Cardiac muscle cell (in vitro differentiated cells and primary cell): ENCODE measurements around the gene LPAR1. TPM values are rescaled to one million over a fixed set of nuclear protein-coding genes. Genes with fewer than 3 reads are reported as not detected.
A peak's percentile ranks its signal among the peaks of the same experiment; 100 is the strongest.

Source experiments
- DNase-seq, 2 donors: peaks; one replicate each; pipeline versions ENCODE4 v3.0.0 to v3.0.0-alpha.2; 2010 to 2017; ENCODE audit warnings: low read depth in 1 of 2, low spot score in 1 of 2
- H3K27ac ChIP-seq: fragments of 200-600 bp; sonication (generic); 2 replicates; pipeline ENCODE4 v1.5.1; 2016
- H3K27me3 ChIP-seq: fragments of 200-600 bp; sonication (generic); 2 replicates; pipeline ENCODE4 v1.6.0; 2016; ENCODE audit warnings: control low read depth
- H3K36me3 ChIP-seq: fragments of 200-600 bp; sonication (generic); 2 replicates; pipeline ENCODE4 v1.5.1; 2016; ENCODE audit warnings: control low read depth
- H3K4me1 ChIP-seq: fragments of 200-600 bp; sonication (generic); 2 replicates; pipeline ENCODE4 v1.8.1; 2017; ENCODE audit warnings: low read depth, mild to moderate bottlenecking, mixed run types
- H3K4me3 ChIP-seq: fragments of 200-600 bp; sonication (generic); 2 replicates; pipeline ENCODE4 v1.5.1; 2016; ENCODE audit warnings: mild to moderate bottlenecking
- H3K9me3 ChIP-seq: fragments of 200-600 bp; sonication (generic); 2 replicates; pipeline ENCODE4 v1.5.1; 2017; ENCODE audit warnings: low read depth, mild to moderate bottlenecking, control low read depth
- polyA plus RNA-seq: library from polyadenylated mRNA; unstranded; fragments of >200 nt; fragmentation: Nextera tagmentation; extraction: Ambion mirVana; gene quantifications from 2 replicates; pipeline ENCODE4 v1.2.1, GENCODE V29; 2016
- total RNA-seq: library from RNA; depleted of rRNA; stranded (reverse); fragments of >200 nt; gene quantifications from 2 replicates; pipeline ENCODE4 v1.2.3, GENCODE V29; 2016
- TF ChIP-seq, protein P1 (sequence below): IDR thresholded peaks from 2 replicates; pipeline ENCODE4 v1.5.1; 2012; ENCODE audit warnings: low read depth, mild to moderate bottlenecking, low read length

LPAR1 gene
- total and polyA plus RNA-seq, 2 experiments from 2014 or later, result 0.77 to 1.9 TPM

GRCh38 chr9:111008158-111009075, 29.9 kb downstream of the LPAR1 start:
- H3K27me3 ChIP-seq, result no peaks in the 10 kb centered on the region
- TF ChIP-seq, protein P1, sequence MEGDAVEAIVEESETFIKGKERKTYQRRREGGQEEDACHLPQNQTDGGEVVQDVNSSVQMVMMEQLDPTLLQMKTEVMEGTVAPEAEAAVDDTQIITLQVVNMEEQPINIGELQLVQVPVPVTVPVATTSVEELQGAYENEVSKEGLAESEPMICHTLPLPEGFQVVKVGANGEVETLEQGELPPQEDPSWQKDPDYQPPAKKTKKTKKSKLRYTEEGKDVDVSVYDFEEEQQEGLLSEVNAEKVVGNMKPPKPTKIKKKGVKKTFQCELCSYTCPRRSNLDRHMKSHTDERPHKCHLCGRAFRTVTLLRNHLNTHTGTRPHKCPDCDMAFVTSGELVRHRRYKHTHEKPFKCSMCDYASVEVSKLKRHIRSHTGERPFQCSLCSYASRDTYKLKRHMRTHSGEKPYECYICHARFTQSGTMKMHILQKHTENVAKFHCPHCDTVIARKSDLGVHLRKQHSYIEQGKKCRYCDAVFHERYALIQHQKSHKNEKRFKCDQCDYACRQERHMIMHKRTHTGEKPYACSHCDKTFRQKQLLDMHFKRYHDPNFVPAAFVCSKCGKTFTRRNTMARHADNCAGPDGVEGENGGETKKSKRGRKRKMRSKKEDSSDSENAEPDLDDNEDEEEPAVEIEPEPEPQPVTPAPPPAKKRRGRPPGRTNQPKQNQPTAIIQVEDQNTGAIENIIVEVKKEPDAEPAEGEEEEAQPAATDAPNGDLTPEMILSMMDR, result no peak
- H3K4me3 ChIP-seq, result no peak overlapping the region
- H3K27ac ChIP-seq, result no peak overlapping the region
- H3K9me3 ChIP-seq, result no peaks in the 10 kb centered on the region
- H3K4me1 ChIP-seq, result no peaks in the 10 kb centered on the region
- no peak for DNase-seq
- H3K36me3 ChIP-seq, result no peaks in the 10 kb centered on the region

- no peak overlapping the region for H3K27ac ChIP-seq
- no peaks in the 10 kb centered on the region for H3K9me3 ChIP-seq
- H3K27me3 ChIP-seq, result no peaks in the 10 kb centered on the region
- DNase-seq, result peak in 1 of 2 donors; percentile 58
- TF ChIP-seq, protein P1, result no peak
- H3K4me1 ChIP-seq, result no peaks in the 10 kb centered on the region
- no peaks in the 10 kb centered on the region for H3K36me3 ChIP-seq
- no peak overlapping the region for H3K4me3 ChIP-seq
These were observed 32.4 kb downstream of the LPAR1 start for GRCh38 chr9:111005746-111006470.

DNA sequence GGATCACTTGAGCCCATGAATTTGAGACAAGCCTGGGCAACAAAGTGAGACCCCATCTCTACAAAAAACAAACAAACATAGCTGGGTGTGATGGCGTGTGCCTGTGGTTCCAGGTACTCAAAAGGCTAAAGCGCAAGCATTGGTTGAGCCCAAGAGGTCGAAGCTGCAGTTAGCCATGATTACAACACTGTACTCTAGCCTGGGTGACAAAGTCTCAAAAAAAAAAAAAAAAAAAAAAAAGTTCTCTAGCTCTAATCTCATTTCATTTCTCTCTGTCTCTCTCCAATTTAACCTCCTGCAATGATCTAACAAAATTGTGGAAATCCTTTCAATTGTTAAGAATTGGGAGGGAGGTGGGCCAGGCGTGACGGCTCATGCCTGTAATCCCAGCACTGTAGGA, 33.3 kb downstream of the LPAR1 start:
- TF ChIP-seq, protein P1, result no peak
- Histone ChIP-seq H3K9me3 (no peaks in the 10 kb centered on the region), H3K4me1 (no peaks in the 10 kb centered on the region), H3K27me3 (no peaks in the 10 kb centered on the region), H3K36me3 (no peaks in the 10 kb centered on the region), H3K27ac (no peak overlapping the region), H3K4me3 (no peak overlapping the region)
- DNase-seq, result no peak

GRCh38 chr9:111003182-111003581, 35.1 kb downstream of the LPAR1 start:
- H3K9me3 ChIP-seq, result no peaks in the 10 kb centered on the region
- no peak overlapping the region for H3K27ac ChIP-seq
- H3K4me3 ChIP-seq, result no peak overlapping the region
- no peaks in the 10 kb centered on the region for H3K27me3 ChIP-seq
- TF ChIP-seq, protein P1, result no peak
- H3K36me3 ChIP-seq, result no peaks in the 10 kb centered on the region
- H3K4me1 ChIP-seq, result no peaks in the 10 kb centered on the region
- no peak for DNase-seq

DNA sequence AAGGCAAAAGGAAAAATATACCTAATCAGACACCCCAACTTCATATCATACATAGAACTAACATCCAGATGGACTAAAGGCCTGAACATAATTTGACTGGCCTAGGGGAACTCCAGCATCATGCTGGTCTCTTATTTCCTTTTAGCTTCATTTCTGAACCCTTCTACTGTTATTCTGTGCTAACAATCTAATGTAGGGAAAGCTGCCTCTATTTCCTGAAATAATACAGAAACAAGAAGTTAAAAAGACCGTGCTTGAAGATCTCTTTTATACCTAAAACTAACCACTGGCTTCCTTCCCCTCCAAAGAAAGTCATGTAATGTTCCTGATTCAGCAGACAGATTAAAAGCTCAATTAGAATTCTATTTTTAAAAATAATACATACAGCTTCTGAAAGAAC, 36.7 kb downstream of the LPAR1 start:
- Histone ChIP-seq H3K36me3 (no peaks in the 10 kb centered on the region), H3K27ac (no peak overlapping the region), H3K27me3 (no peaks in the 10 kb centered on the region), H3K9me3 (no peaks in the 10 kb centered on the region), H3K4me3 (no peak overlapping the region), H3K4me1 (no peaks in the 10 kb centered on the region)
- no peak for DNase-seq
- TF ChIP-seq, protein P1, result no peak
